Measurements from ENCODE around the gene GIT1.

GIT1 gene

DNA sequence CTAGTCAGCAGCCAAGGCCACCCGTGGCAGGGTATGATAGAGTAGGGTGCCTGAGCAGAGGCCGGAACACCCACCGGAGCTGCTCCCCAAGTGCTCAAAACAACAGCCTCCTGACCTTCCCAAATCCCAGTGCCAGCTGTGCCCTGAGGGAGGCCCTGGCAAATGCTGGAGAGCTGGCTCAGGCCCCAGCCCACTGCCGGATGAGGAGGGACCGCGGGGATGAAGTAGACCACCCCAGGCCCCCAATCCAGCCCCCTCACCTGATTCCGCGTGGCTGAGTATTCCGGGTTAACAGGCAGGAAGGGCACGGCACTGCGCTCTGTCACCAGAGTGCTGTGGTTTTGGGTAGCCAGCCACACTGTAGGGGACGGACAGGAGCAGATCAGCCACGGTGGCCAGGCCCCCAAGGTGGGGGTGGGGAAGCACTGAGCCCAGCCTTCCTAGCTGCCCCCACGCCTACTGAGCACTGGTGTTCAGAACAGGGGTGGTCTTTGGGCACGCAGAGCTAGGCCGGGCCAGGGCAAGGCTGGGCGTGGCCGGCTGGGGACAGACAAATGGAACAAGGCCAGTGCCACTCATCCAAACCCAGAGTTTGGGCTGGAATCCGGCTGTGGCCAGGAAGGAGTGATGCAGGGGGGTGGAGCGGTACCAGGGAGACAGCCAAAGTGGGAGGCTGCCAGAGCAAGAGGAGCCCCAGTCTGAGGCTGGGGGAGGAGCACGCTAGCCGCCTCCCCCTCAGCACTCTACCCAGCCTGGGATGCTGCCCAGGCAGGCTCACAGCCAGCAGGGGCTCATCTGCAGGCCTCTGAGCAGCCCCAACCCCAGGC lies 11.8 kb downstream of the GIT1 start:
- WGBS = 90% methylated on average over 21 of the region's 22 CpGs
- no peak overlapping the region for H3K9ac ChIP-seq (ENCODE audit: low read length)
- no peak overlapping the region for H4K8ac ChIP-seq (ENCODE audit: low read length)
- peaks cover 15% of the 10 kb centered on the region for H3K4me1 ChIP-seq (ENCODE audit: control insufficient read depth, insufficient read depth, low read depth, low read length)
- H3K4me2 ChIP-seq (ENCODE audit: low read length, poor library complexity, severe bottlenecking) = no peak overlapping the region
- no peak for DNase-seq
- H3K18ac ChIP-seq (ENCODE audit: low read depth in 1 of 2, low read length in 2 of 2) = no peak overlapping the region
- H3K27ac ChIP-seq (ENCODE audit: low read length, poor library complexity, severe bottlenecking) = no peak overlapping the region
- H3K4ac ChIP-seq (ENCODE audit: low read depth in 1 of 2, low read length in 2 of 2) = no peak overlapping the region
- no peaks in the 10 kb centered on the region for H3K9me3 ChIP-seq (ENCODE audit: control insufficient read depth, low read length)
- no peaks in the 10 kb centered on the region for H3K27me3 ChIP-seq (ENCODE audit: control insufficient read depth in 1 of 2, insufficient read depth in 1 of 2, low read length in 2 of 2)
- H2AFZ ChIP-seq (ENCODE audit: low read depth, low read length) = no peak overlapping the region
- no peak overlapping the region for H3K4me3 ChIP-seq (ENCODE audit: insufficient read depth in 1 of 2, low read depth in 1 of 2, low read length in 2 of 2)
- peak overlapping the region; percentile 52 for H4K91ac ChIP-seq (ENCODE audit: low read length)
- H2BK15ac ChIP-seq (ENCODE audit: low read depth, poor library complexity, severe bottlenecking) = no peak overlapping the region
- no peak overlapping the region for H2BK120ac ChIP-seq (ENCODE audit: low read depth, low read length)
- H3K79me1 ChIP-seq (replicated peaks; ENCODE audit: low read length, poor library complexity, severe bottlenecking) = peaks cover 48% of the 10 kb centered on the region
- peaks cover 89 to 97% of the 10 kb centered on the region in 2 experiments for H3K36me3 ChIP-seq (ENCODE audit: control insufficient read depth in 1 of 2, insufficient read depth in 2 of 2, low read depth in 1 of 2, low read length in 2 of 2)
- H3K14ac ChIP-seq (ENCODE audit: low read length in 2 of 2) = no peak overlapping the region
- H2AK5ac ChIP-seq (ENCODE audit: low read length, severe bottlenecking) = no peak overlapping the region
- no peak overlapping the region for H3K23ac ChIP-seq (ENCODE audit: low read length in 2 of 2)
- no peak overlapping the region for H2BK5ac ChIP-seq (ENCODE audit: low read depth, low read length, poor library complexity, severe bottlenecking)
- no peak overlapping the region for H2BK12ac ChIP-seq (ENCODE audit: low read length in 2 of 2)

DNA sequence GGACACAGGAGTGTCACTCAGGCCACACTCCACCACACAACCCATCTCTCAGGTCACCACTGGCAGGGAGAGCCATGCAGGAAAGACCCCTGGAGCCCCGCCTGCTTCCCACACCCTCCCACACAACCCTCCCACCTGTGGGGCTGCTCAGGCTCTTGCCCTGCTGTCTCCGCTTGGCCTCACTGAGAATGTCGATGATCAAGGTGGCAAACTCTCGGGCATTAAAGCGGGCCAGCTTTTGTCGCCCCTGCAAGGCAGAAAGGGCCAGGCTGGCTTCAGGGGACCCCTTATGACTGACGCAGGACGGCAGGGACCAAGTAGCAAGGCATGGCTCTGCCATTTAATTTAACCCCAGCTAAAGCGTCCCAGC lies 12.5 kb downstream of the GIT1 start:
- Histone ChIP-seq H2BK12ac (ENCODE audit: low read length in 2 of 2) (no peak overlapping the region), H3K18ac (ENCODE audit: low read depth in 1 of 2, low read length in 2 of 2) (no peak overlapping the region), H3K4me1 (ENCODE audit: control insufficient read depth, insufficient read depth, low read depth, low read length) (peaks cover 21% of the 10 kb centered on the region), H2BK5ac (ENCODE audit: low read depth, low read length, poor library complexity, severe bottlenecking) (no peak overlapping the region), H3K14ac (ENCODE audit: low read length in 2 of 2) (no peak overlapping the region), H3K4me2 (ENCODE audit: low read length, poor library complexity, severe bottlenecking) (no peak overlapping the region), H3K4me3 (ENCODE audit: insufficient read depth in 1 of 2, low read depth in 1 of 2, low read length in 2 of 2) (no peak overlapping the region), H3K9ac (ENCODE audit: low read length) (no peak overlapping the region), H3K27ac (ENCODE audit: low read length, poor library complexity, severe bottlenecking) (no peak overlapping the region), H4K8ac (ENCODE audit: low read length) (no peak overlapping the region), H3K23ac (ENCODE audit: low read length in 2 of 2) (no peak overlapping the region), H2AFZ (ENCODE audit: low read depth, low read length) (no peak overlapping the region), H2BK15ac (ENCODE audit: low read depth, poor library complexity, severe bottlenecking) (no peak overlapping the region), H3K4ac (ENCODE audit: low read depth in 1 of 2, low read length in 2 of 2) (no peak overlapping the region), H2BK120ac (ENCODE audit: low read depth, low read length) (no peak overlapping the region), H4K91ac (ENCODE audit: low read length) (no peak overlapping the region), H3K27me3 (ENCODE audit: control insufficient read depth in 1 of 2, insufficient read depth in 1 of 2, low read length in 2 of 2) (no peaks in the 10 kb centered on the region), H3K79me1 (replicated peaks; ENCODE audit: low read length, poor library complexity, severe bottlenecking) (peaks cover 42% of the 10 kb centered on the region), H3K36me3 (ENCODE audit: control insufficient read depth in 1 of 2, insufficient read depth in 2 of 2, low read depth in 1 of 2, low read length in 2 of 2) (peaks cover 84 to 97% of the 10 kb centered on the region in 2 experiments), H2AK5ac (ENCODE audit: low read length, severe bottlenecking) (no peak overlapping the region), H3K9me3 (ENCODE audit: control insufficient read depth, low read length) (no peaks in the 10 kb centered on the region)
- DNase-seq = no peak
- WGBS = over 99% methylated on average over 9 of the region's 9 CpGs

DNA sequence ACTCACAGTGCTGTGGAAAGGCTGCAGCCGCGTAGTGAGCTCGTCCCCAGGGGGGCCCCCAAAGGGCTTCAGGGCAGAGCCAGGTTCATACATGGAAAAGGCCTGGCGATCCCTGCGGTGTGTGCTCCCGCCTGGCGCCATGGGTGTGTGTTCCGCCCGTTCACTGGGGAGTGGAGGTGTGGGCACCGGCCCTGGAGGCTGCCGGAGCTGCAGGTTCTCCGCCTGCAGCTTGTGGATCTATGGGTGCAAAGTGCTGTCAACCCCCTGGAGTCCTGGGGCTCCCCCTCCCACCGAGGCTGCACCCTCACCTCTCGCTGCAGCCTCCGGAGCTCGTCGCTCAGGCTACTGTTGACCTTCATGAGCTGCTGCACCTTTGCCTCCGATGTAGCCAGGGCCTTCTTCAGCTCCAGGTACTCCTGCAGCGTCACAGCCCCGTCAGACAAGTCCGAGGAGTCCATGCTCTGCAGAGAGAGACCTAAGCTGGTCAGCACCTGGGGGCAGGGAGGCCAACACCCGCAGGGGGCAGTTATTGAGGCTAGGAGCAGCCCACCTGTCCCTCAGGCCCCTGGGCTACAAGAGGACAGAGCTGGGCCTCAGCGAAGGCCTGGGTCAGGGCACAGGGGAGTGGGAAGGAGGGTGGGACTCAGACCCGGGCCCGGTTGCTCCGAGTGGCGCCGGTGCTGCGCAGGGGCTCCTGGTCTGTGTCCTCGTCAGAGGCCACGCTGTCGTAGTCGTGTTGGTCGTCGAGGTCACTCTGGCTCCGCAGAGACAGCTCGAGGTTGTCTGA lies 13.0 kb downstream of the GIT1 start:
- H2AFZ ChIP-seq (ENCODE audit: low read depth, low read length) = no peak overlapping the region
- H3K27me3 ChIP-seq (ENCODE audit: control insufficient read depth in 1 of 2, insufficient read depth in 1 of 2, low read length in 2 of 2) = no peaks in the 10 kb centered on the region
- peaks cover 85 to 97% of the 10 kb centered on the region in 2 experiments for H3K36me3 ChIP-seq (ENCODE audit: control insufficient read depth in 1 of 2, insufficient read depth in 2 of 2, low read depth in 1 of 2, low read length in 2 of 2)
- no peak overlapping the region for H2BK5ac ChIP-seq (ENCODE audit: low read depth, low read length, poor library complexity, severe bottlenecking)
- peaks cover 37% of the 10 kb centered on the region for H3K79me1 ChIP-seq (replicated peaks; ENCODE audit: low read length, poor library complexity, severe bottlenecking)
- no peak overlapping the region for H3K9ac ChIP-seq (ENCODE audit: low read length)
- no peak overlapping the region for H2AK5ac ChIP-seq (ENCODE audit: low read length, severe bottlenecking)
- H3K4me3 ChIP-seq (ENCODE audit: insufficient read depth in 1 of 2, low read depth in 1 of 2, low read length in 2 of 2) = no peak overlapping the region
- no peak overlapping the region for H3K18ac ChIP-seq (ENCODE audit: low read depth in 1 of 2, low read length in 2 of 2)
- H3K9me3 ChIP-seq (ENCODE audit: control insufficient read depth, low read length) = no peaks in the 10 kb centered on the region
- no peak overlapping the region for H3K23ac ChIP-seq (ENCODE audit: low read length in 2 of 2)
- no peak overlapping the region for H3K14ac ChIP-seq (ENCODE audit: low read length in 2 of 2)
- H3K4me2 ChIP-seq (ENCODE audit: low read length, poor library complexity, severe bottlenecking) = no peak overlapping the region
- 97% methylated on average over 35 of the region's 37 CpGs for WGBS
- H4K91ac ChIP-seq (ENCODE audit: low read length) = no peak overlapping the region
- H4K8ac ChIP-seq (ENCODE audit: low read length) = no peak overlapping the region
- H2BK15ac ChIP-seq (ENCODE audit: low read depth, poor library complexity, severe bottlenecking) = no peak overlapping the region
- peaks cover 20% of the 10 kb centered on the region for H3K4me1 ChIP-seq (ENCODE audit: control insufficient read depth, insufficient read depth, low read depth, low read length)
- H2BK12ac ChIP-seq (ENCODE audit: low read length in 2 of 2) = no peak overlapping the region
- H3K27ac ChIP-seq (ENCODE audit: low read length, poor library complexity, severe bottlenecking) = no peak overlapping the region
- DNase-seq = no peak
- H3K4ac ChIP-seq (ENCODE audit: low read depth in 1 of 2, low read length in 2 of 2) = no peak overlapping the region
- H2BK120ac ChIP-seq (ENCODE audit: low read depth, low read length) = no peak overlapping the region

DNA sequence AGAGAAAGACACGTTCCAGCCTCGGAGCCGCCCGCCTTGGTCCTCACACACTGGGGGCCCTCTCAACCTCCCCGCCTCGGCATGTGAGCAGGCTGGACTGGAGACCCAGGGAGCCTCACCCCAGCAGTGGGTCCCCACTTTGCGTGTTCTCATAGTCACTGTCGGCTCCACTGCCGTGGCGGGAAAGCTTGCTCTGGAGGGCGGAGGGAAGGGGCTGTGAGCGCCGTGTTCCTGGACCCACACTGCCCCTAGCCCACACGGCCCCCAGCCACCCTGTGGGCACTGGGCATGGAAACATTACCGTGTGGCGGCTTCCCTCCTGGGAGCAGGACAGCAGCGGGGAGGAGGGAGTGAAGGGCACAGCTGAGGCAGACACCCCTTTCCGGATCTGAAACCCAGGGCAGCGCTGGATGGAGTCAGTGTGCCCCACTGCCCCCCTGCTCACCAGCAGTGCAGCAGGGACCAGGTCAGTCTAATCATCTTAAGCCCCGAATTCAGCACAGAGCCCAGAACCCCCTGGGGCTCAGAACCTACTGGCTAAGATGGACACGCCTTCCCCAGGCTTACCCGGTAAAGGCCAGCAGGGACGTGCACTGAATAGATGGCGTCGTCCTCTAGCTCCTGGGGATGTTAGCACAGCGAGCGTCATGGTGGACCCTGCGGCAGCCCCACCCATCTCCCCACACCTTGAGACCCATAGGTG lies 13.8 kb downstream of the GIT1 start:
- H3K9ac ChIP-seq (ENCODE audit: low read length) = no peak overlapping the region
- H3K27ac ChIP-seq (ENCODE audit: low read length, poor library complexity, severe bottlenecking) = no peak overlapping the region
- DNase-seq = no peak
- H2AK5ac ChIP-seq (ENCODE audit: low read length, severe bottlenecking) = no peak overlapping the region
- no peak overlapping the region for H3K18ac ChIP-seq (ENCODE audit: low read depth in 1 of 2, low read length in 2 of 2)
- H4K8ac ChIP-seq (ENCODE audit: low read length) = no peak overlapping the region
- H2AFZ ChIP-seq (ENCODE audit: low read depth, low read length) = no peak overlapping the region
- H3K14ac ChIP-seq (ENCODE audit: low read length in 2 of 2) = no peak overlapping the region
- peaks cover 87 to 91% of the 10 kb centered on the region in 2 experiments for H3K36me3 ChIP-seq (ENCODE audit: control insufficient read depth in 1 of 2, insufficient read depth in 2 of 2, low read depth in 1 of 2, low read length in 2 of 2)
- no peak overlapping the region for H2BK5ac ChIP-seq (ENCODE audit: low read depth, low read length, poor library complexity, severe bottlenecking)
- H3K23ac ChIP-seq (ENCODE audit: low read length in 2 of 2) = no peak overlapping the region
- no peaks in the 10 kb centered on the region for H3K9me3 ChIP-seq (ENCODE audit: control insufficient read depth, low read length)
- WGBS = 95% methylated on average over 28 of the region's 28 CpGs
- H4K91ac ChIP-seq (ENCODE audit: low read length) = no peak overlapping the region
- no peaks in the 10 kb centered on the region for H3K27me3 ChIP-seq (ENCODE audit: control insufficient read depth in 1 of 2, insufficient read depth in 1 of 2, low read length in 2 of 2)
- peaks cover 33% of the 10 kb centered on the region for H3K79me1 ChIP-seq (replicated peaks; ENCODE audit: low read length, poor library complexity, severe bottlenecking)
- H2BK12ac ChIP-seq (ENCODE audit: low read length in 2 of 2) = no peak overlapping the region
- H2BK15ac ChIP-seq (ENCODE audit: low read depth, poor library complexity, severe bottlenecking) = no peak overlapping the region
- no peak overlapping the region for H2BK120ac ChIP-seq (ENCODE audit: low read depth, low read length)
- H3K4me2 ChIP-seq (ENCODE audit: low read length, poor library complexity, severe bottlenecking) = no peak overlapping the region
- no peak overlapping the region for H3K4ac ChIP-seq (ENCODE audit: low read depth in 1 of 2, low read length in 2 of 2)
- H3K4me1 ChIP-seq (ENCODE audit: control insufficient read depth, insufficient read depth, low read depth, low read length) = peaks cover 20% of the 10 kb centered on the region
- H3K4me3 ChIP-seq (ENCODE audit: insufficient read depth in 1 of 2, low read depth in 1 of 2, low read length in 2 of 2) = no peak overlapping the region
